ENCODE measurements around the gene CNNM4. TPM values are rescaled to one million over a fixed set of nuclear protein-coding genes. Genes with fewer than 3 reads are reported as not detected.

Gene CNNM4
- total RNA-seq, 1 donor from 2014 or later = 15.5 TPM

GRCh38 chr2:96808176-96808837 lies 47.6 kb downstream of the CNNM4 start:
- H3K36me3 ChIP-seq = no peaks in the 10 kb centered on the region
- H2AFZ ChIP-seq (replicated peaks) = no peak overlapping the region
- peaks cover 10% of the 10 kb centered on the region for H3K4me1 Mint-ChIP-seq
- no peaks in the 10 kb centered on the region for H3K79me2 ChIP-seq (ENCODE audit: low read depth)
- no peak overlapping the region for H3K4me2 ChIP-seq
- H3K4me3 Mint-ChIP-seq = no peak overlapping the region
- H3K4me1 ChIP-seq = peaks cover 4% of the 10 kb centered on the region
- TF ChIP-seq CTCF (IDR thresholded peaks at IDR 0.05) = no peak
- no peak for TF ChIP-seq EZH2 (IDR thresholded peaks at IDR 0.05)
- TF ChIP-seq EZH2phosphoT487 (IDR thresholded peaks at IDR 0.05) = no peak
- H3K36me3 Mint-ChIP-seq = peaks cover 23% of the 10 kb centered on the region
- H3K9me3 ChIP-seq (ENCODE audit: low read depth) = no peaks in the 10 kb centered on the region
- no peaks in the 10 kb centered on the region for H3K27me3 ChIP-seq
- no peak overlapping the region for H3K27ac Mint-ChIP-seq
- no peak for DNase-seq (ENCODE audit: low spot score)
- H3K27me3 Mint-ChIP-seq (ENCODE audit: insufficient read depth, low read depth) = peaks cover 2% of the 10 kb centered on the region
- H4K20me1 ChIP-seq (ENCODE audit: low read depth) = peaks cover 5% of the 10 kb centered on the region
- H3K9me3 Mint-ChIP-seq = no peaks in the 10 kb centered on the region
- H3K9ac ChIP-seq = no peak overlapping the region
- peaks cover 6% of the 10 kb centered on the region for H3F3A ChIP-seq (ENCODE audit: low read depth)
- no peak overlapping the region for H3K27ac ChIP-seq
- no peak overlapping the region for H3K4me3 ChIP-seq

GRCh38 chr2:96809216-96809882 lies 48.6 kb downstream of the CNNM4 start:
- Histone ChIP-seq H3K4me1 (peaks cover 4% of the 10 kb centered on the region), H3K4me2 (no peak overlapping the region), H3K27ac (no peak overlapping the region), H3K9me3 (ENCODE audit: low read depth) (no peaks in the 10 kb centered on the region), H3K79me2 (ENCODE audit: low read depth) (no peaks in the 10 kb centered on the region), H3F3A (ENCODE audit: low read depth) (peaks cover 6% of the 10 kb centered on the region), H2AFZ (replicated peaks) (no peak overlapping the region), H3K4me3 (no peak overlapping the region), H3K36me3 (no peaks in the 10 kb centered on the region), H3K9ac (no peak overlapping the region), H3K27me3 (no peaks in the 10 kb centered on the region), H4K20me1 (ENCODE audit: low read depth) (peaks cover 9% of the 10 kb centered on the region)
- H3K9me3 Mint-ChIP-seq = no peaks in the 10 kb centered on the region
- H3K4me1 Mint-ChIP-seq = peaks cover 10% of the 10 kb centered on the region
- TF ChIP-seq EZH2 (IDR thresholded peaks at IDR 0.05) (no peak), EZH2phosphoT487 (IDR thresholded peaks at IDR 0.05) (no peak), CTCF (IDR thresholded peaks at IDR 0.05) (no peak)
- peaks cover 2% of the 10 kb centered on the region for H3K27me3 Mint-ChIP-seq (ENCODE audit: insufficient read depth, low read depth)
- peaks cover 26% of the 10 kb centered on the region for H3K36me3 Mint-ChIP-seq
- no peak overlapping the region for H3K27ac Mint-ChIP-seq
- DNase-seq (ENCODE audit: low spot score) = no peak
- H3K4me3 Mint-ChIP-seq = no peak overlapping the region

GRCh38 chr2:96809951-96810782 lies 49.5 kb downstream of the CNNM4 start:
- peaks cover 6% of the 10 kb centered on the region for H3K27me3 Mint-ChIP-seq (ENCODE audit: insufficient read depth, low read depth)
- no peaks in the 10 kb centered on the region for H3K9me3 Mint-ChIP-seq
- H3K36me3 Mint-ChIP-seq = peaks cover 26% of the 10 kb centered on the region
- no peak overlapping the region for H3K9ac ChIP-seq
- no peaks in the 10 kb centered on the region for H3K36me3 ChIP-seq
- H3K79me2 ChIP-seq (ENCODE audit: low read depth) = no peaks in the 10 kb centered on the region
- peaks cover 11% of the 10 kb centered on the region for H3K4me1 Mint-ChIP-seq
- no peak for DNase-seq (ENCODE audit: low spot score)
- no peak overlapping the region for H3K4me3 ChIP-seq
- no peak overlapping the region for H3K27ac ChIP-seq
- H3K27ac Mint-ChIP-seq = no peak overlapping the region
- H3F3A ChIP-seq (ENCODE audit: low read depth) = peaks cover 5% of the 10 kb centered on the region
- H3K27me3 ChIP-seq = peaks cover 4% of the 10 kb centered on the region
- peaks cover 4% of the 10 kb centered on the region for H3K4me1 ChIP-seq
- H3K4me3 Mint-ChIP-seq = no peak overlapping the region
- H2AFZ ChIP-seq (replicated peaks) = no peak overlapping the region
- H3K9me3 ChIP-seq (ENCODE audit: low read depth) = no peaks in the 10 kb centered on the region
- peaks cover 9% of the 10 kb centered on the region for H4K20me1 ChIP-seq (ENCODE audit: low read depth)
- TF ChIP-seq CTCF (IDR thresholded peaks at IDR 0.05) (no peak), EZH2 (IDR thresholded peaks at IDR 0.05) (no peak), EZH2phosphoT487 (IDR thresholded peaks at IDR 0.05) (no peak)
- H3K4me2 ChIP-seq = no peak overlapping the region
